HG03571 (cell line): Measurements from ENCODE around the gene KCNJ14.

Source experiments
- ATAC-seq: cut with Tn5 transposase; IDR thresholded peaks from one replicate; pipeline ENCODE4 v1.9.1; 2021; ENCODE audit not compliant: unreplicated experiment

KCNJ14 gene

GRCh38 chr19:48445256-48445605 lies 10.1 kb upstream of the KCNJ14 start:
- peak; percentile 31 for ATAC-seq

GRCh38 chr19:48445606-48446481 lies 9.5 kb upstream of the KCNJ14 start, which contains the start of gene GRWD1:
TSS of gene GRWD1 (plus strand) at chr19:48445983. CDS start at chr19:48446006, 23 bp downstream.
- peak; percentile 74 for ATAC-seq

- no peak for ATAC-seq
Measured at GRCh38 chr19:48446579-48446978, 8.8 kb upstream of the KCNJ14 start.

- ATAC-seq, result no peak
Measured at GRCh38 chr19:48448563-48448962, 6.8 kb upstream of the KCNJ14 start.

GRCh38 chr19:48450441-48450840 lies 4.9 kb upstream of the KCNJ14 start:
- no peak for ATAC-seq

- no peak for ATAC-seq
Measured at GRCh38 chr19:48450863-48451262, 4.5 kb upstream of the KCNJ14 start.

GRCh38 chr19:48451624-48452023 lies 3.8 kb upstream of the KCNJ14 start:
- no peak for ATAC-seq

- ATAC-seq, result no peak
Measured at GRCh38 chr19:48452289-48453190, 2.8 kb upstream of the KCNJ14 start.

GRCh38 chr19:48454150-48454730 lies 1.1 kb upstream of the KCNJ14 start:
- ATAC-seq, result no peak

- no peak for ATAC-seq
Measured at GRCh38 chr19:48455908-48456562, 661 bp downstream of the KCNJ14 start.

- ATAC-seq, result no peak
Measured at GRCh38 chr19:48456864-48457263, 1.5 kb downstream of the KCNJ14 start.

GRCh38 chr19:48458016-48458415 lies 2.6 kb downstream of the KCNJ14 start:
- ATAC-seq, result no peak

- no peak for ATAC-seq
Measured at GRCh38 chr19:48461651-48461981, 6.2 kb downstream of the KCNJ14 start.

GRCh38 chr19:48461982-48462655 lies 6.7 kb downstream of the KCNJ14 start:
- no peak for ATAC-seq

- ATAC-seq, result no peak
Measured at GRCh38 chr19:48465215-48465614, 9.8 kb downstream of the KCNJ14 start.

- no peak for ATAC-seq
Measured at GRCh38 chr19:48466561-48467325, 11.4 kb downstream of the KCNJ14 start.

GRCh38 chr19:48468772-48469288 lies 13.5 kb downstream of the KCNJ14 start:
- ATAC-seq, result peak; percentile 84

GRCh38 chr19:48469289-48469881 lies 14.0 kb downstream of the KCNJ14 start, which contains the start of gene CYTH2:
TSS of gene CYTH2 (plus strand) at chr19:48469369. CDS start at chr19:48469508, 139 bp downstream.
- peak; percentile 2 for ATAC-seq
